ENCODE measurements around the gene NRIP3.
"Not testable (repeated sequence)": the region's sequence is repeated elsewhere in the genome, so short reads cannot be mapped to it uniquely, and the experiment has no call there.

The NRIP3 gene

DNA sequence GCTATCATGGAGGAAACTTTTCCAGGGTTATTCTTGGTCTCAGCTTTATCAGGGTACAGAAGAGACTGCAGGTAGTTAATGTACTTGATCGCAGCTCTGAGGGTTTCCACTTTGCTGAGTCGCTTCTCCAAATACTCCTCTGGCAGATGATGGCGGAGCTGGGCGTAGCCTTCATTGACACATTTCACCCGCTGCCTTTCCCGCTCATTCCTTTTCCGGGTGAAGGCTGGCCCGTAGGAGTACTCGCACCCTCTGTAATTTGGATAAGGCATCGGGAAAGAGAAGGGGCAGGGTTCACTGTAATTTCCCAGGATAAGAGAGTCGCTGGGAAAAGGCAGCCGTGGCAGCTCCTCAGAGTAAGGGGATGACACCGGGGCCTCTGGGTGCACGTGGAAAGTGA is 66.1 kb downstream of the NRIP3 start:
- ATAC-seq, result no peak
- TF ChIP-seq BACH2 (CRISPR knock-in tag; IDR thresholded peaks at IDR 0.05; ENCODE audit: borderline replicate concordance) (no peak), ZC3H10 (CRISPR knock-in tag; IDR thresholded peaks at IDR 0.05) (no peak)

DNA sequence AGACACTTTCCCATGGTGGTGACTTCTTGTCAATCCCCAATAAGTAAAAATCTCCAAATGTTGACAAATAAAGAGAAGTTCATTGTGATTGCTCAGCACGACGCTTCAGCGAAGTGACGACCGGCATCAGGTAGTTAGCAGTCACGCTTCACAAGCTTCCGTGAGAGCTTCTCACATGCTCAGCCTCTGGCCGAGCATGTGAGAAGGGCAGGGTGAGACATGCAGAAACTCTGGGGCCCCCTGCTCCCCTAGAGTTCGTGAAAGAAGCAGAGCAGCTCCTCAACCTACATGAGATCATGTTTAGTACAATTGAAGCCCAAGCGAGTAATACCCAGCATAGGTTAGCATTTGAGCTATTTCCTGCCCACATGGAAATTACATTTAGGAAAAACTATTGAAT is 66.6 kb downstream of the NRIP3 start:
- no peak for ATAC-seq
- TF ChIP-seq TCF4 (CRISPR knock-in tag; IDR thresholded peaks at IDR 0.05; ENCODE audit: borderline replicate concordance), result no peak
- TF ChIP-seq OSR1 (CRISPR knock-in tag; IDR thresholded peaks at IDR 0.05), result no peak
- TF ChIP-seq, protein P1, sequence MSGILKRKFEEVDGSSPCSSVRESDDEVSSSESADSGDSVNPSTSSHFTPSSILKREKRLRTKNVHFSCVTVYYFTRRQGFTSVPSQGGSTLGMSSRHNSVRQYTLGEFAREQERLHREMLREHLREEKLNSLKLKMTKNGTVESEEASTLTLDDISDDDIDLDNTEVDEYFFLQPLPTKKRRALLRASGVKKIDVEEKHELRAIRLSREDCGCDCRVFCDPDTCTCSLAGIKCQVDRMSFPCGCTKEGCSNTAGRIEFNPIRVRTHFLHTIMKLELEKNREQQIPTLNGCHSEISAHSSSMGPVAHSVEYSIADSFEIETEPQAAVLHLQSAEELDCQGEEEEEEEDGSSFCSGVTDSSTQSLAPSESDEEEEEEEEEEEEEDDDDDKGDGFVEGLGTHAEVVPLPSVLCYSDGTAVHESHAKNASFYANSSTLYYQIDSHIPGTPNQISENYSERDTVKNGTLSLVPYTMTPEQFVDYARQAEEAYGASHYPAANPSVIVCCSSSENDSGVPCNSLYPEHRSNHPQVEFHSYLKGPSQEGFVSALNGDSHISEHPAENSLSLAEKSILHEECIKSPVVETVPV (CRISPR knock-in tag; IDR thresholded peaks at IDR 0.05), result no peak
- no peak for TF ChIP-seq RARB (CRISPR knock-in tag; IDR thresholded peaks at IDR 0.05)
- TF ChIP-seq, protein P2, sequence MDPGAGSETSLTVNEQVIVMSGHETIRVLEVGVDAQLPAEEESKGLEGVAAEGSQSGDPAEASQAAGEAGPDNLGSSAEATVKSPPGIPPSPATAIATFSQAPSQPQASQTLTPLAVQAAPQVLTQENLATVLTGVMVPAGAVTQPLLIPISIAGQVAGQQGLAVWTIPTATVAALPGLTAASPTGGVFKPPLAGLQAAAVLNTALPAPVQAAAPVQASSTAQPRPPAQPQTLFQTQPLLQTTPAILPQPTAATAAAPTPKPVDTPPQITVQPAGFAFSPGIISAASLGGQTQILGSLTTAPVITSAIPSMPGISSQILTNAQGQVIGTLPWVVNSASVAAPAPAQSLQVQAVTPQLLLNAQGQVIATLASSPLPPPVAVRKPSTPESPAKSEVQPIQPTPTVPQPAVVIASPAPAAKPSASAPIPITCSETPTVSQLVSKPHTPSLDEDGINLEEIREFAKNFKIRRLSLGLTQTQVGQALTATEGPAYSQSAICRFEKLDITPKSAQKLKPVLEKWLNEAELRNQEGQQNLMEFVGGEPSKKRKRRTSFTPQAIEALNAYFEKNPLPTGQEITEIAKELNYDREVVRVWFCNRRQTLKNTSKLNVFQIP (CRISPR knock-in tag; IDR thresholded peaks at IDR 0.05; ENCODE audit: borderline replicate concordance, low read depth), result no peak
- no peak for TF ChIP-seq ZNF8 (CRISPR knock-in tag; IDR thresholded peaks at IDR 0.05)
- no peak for TF ChIP-seq ISL1 (CRISPR knock-in tag; IDR thresholded peaks at IDR 0.05)
- no peak for TF ChIP-seq ZFP3 (CRISPR knock-in tag; IDR thresholded peaks at IDR 0.05)
- TF ChIP-seq, protein P3, sequence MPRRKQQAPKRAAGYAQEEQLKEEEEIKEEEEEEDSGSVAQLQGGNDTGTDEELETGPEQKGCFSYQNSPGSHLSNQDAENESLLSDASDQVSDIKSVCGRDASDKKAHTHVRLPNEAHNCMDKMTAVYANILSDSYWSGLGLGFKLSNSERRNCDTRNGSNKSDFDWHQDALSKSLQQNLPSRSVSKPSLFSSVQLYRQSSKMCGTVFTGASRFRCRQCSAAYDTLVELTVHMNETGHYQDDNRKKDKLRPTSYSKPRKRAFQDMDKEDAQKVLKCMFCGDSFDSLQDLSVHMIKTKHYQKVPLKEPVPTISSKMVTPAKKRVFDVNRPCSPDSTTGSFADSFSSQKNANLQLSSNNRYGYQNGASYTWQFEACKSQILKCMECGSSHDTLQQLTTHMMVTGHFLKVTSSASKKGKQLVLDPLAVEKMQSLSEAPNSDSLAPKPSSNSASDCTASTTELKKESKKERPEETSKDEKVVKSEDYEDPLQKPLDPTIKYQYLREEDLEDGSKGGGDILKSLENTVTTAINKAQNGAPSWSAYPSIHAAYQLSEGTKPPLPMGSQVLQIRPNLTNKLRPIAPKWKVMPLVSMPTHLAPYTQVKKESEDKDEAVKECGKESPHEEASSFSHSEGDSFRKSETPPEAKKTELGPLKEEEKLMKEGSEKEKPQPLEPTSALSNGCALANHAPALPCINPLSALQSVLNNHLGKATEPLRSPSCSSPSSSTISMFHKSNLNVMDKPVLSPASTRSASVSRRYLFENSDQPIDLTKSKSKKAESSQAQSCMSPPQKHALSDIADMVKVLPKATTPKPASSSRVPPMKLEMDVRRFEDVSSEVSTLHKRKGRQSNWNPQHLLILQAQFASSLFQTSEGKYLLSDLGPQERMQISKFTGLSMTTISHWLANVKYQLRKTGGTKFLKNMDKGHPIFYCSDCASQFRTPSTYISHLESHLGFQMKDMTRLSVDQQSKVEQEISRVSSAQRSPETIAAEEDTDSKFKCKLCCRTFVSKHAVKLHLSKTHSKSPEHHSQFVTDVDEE (CRISPR knock-in tag; IDR thresholded peaks at IDR 0.05), result no peak
- no peak for TF ChIP-seq GLIS3 (CRISPR knock-in tag; IDR thresholded peaks at IDR 0.05)
- no peak for TF ChIP-seq BACH2 (CRISPR knock-in tag; IDR thresholded peaks at IDR 0.05; ENCODE audit: borderline replicate concordance)
- TF ChIP-seq ESRRG (CRISPR knock-in tag; IDR thresholded peaks at IDR 0.05), result no peak
- no peak for TF ChIP-seq SNAI2 (CRISPR knock-in tag; IDR thresholded peaks at IDR 0.05)
- no peak for TF ChIP-seq ARNTL (CRISPR knock-in tag; IDR thresholded peaks at IDR 0.05; ENCODE audit: borderline replicate concordance, low read depth)
- TF ChIP-seq, protein P4, sequence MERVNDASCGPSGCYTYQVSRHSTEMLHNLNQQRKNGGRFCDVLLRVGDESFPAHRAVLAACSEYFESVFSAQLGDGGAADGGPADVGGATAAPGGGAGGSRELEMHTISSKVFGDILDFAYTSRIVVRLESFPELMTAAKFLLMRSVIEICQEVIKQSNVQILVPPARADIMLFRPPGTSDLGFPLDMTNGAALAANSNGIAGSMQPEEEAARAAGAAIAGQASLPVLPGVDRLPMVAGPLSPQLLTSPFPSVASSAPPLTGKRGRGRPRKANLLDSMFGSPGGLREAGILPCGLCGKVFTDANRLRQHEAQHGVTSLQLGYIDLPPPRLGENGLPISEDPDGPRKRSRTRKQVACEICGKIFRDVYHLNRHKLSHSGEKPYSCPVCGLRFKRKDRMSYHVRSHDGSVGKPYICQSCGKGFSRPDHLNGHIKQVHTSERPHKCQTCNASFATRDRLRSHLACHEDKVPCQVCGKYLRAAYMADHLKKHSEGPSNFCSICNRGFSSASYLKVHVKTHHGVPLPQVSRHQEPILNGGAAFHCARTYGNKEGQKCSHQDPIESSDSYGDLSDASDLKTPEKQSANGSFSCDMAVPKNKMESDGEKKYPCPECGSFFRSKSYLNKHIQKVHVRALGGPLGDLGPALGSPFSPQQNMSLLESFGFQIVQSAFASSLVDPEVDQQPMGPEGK (CRISPR knock-in tag; IDR thresholded peaks at IDR 0.05; ENCODE audit: borderline replicate concordance), result no peak
- no peak for TF ChIP-seq ZNF70 (CRISPR knock-in tag; IDR thresholded peaks at IDR 0.05)

DNA sequence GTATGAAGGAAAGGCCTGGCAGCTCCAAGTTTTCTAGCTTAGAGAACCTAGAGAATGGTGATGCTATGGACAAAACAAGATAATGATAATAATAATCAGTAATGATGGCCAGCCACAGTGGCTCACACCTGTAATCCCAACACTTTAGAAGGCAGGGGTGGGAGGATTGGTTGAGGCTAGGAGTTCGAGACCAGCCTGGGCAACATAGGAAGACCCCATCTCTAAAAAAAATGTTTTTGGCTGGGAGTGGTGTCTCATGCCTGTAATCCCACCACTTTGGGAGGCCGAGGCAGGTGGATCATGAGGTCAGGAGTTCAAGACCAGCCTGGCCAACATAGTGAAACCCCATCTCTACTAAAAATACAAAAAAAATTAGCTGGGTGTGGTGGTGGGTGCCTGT is 68.0 kb downstream of the NRIP3 start:
- ATAC-seq, result not testable (repeated sequence)

DNA sequence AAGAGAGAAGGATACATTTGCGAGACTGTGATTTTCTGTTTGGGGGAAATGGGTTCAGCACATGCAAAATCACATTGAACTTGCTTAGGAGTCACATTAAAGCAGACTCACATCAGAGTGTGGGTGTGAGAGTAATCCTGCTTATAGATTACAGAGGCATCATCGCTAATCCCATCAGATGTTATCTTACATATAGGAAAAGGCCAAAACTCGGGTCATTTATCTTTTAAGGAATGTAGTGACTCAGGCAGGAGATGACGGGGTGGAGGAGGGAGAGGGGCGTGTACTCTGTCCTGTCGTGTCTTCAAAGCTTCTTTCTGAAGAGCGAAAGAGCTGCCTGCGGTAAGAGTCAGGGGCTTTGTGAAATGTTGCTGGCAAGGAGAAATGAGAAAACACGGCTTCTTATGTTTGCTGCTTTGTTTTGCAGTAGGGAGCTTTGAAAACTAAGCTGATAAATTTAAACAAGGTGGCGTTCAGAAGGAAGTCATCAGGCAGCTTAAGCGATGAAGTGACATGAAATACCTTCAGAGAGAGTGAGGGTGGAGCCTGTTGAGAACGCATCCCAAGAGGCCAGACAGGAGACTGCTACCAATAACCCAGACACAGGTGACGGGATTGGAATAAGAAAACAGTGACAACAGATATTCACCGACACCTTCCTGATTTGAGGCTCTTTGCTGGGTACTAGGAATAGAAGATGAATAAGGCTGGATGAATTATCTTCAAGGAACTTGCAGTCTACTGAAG is 68.9 kb downstream of the NRIP3 start:
- TF ChIP-seq ZFP30 (CRISPR knock-in tag; IDR thresholded peaks at IDR 0.05), result no peak
- TF ChIP-seq, protein P3 (CRISPR knock-in tag; IDR thresholded peaks at IDR 0.05), result no peak
- peak; percentile 90 for ATAC-seq
